Measurements from ENCODE around the gene SLC12A8.
"Not testable (repeated sequence)": the region's sequence is repeated elsewhere in the genome, so short reads cannot be mapped to it uniquely, and the experiment has no call there.

The SLC12A8 gene

DNA sequence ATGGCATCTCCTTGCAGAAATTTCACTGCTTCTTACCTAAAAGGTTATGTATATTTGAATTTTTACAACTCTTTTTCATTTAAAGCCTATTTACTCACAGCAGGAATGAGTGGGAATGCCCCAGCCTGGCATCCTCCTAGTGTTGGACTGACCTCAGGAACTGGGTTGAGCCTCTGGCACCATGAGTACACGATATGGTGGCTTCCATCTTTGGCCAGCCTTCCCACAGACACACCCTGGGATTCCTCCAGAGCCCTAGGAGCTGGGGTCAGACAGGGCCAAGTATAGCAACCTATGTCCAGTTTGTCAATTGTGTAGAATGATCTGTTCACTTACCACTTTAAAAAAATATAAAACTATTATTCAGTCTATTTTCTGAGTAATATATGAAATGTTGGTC is 99.6 kb downstream of the SLC12A8 start:
- no peak for DNase-seq (ENCODE audit: low read depth)

DNA sequence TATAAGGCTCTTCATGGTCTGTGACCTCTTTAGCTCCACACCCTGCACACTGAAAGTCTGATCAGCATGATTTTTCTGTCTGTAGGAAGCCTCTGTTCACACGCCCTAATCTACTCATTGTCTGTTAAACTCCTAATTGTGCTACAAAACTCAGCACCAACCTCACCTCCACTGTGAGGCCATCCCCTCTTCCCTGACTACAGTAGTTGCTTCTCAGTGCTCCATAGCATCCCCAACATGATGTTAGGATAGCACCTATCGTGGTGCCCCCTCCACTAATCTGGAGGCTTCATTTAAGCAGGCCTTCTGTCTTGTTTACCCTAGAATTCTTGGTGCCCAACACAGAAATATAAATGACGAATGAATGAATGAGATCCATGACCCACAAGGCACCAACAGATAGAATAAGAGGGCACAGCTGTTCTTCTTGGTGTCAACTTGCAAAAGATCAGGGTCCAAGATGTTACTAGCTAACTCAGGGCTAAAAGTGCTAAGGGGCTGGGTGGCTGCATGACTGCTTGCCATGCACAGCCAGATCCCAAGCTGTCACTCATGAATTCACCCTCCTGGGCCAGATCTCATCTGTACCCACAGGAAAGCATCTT is 101.6 kb downstream of the SLC12A8 start:
- no peak for DNase-seq (ENCODE audit: low read depth)

DNA sequence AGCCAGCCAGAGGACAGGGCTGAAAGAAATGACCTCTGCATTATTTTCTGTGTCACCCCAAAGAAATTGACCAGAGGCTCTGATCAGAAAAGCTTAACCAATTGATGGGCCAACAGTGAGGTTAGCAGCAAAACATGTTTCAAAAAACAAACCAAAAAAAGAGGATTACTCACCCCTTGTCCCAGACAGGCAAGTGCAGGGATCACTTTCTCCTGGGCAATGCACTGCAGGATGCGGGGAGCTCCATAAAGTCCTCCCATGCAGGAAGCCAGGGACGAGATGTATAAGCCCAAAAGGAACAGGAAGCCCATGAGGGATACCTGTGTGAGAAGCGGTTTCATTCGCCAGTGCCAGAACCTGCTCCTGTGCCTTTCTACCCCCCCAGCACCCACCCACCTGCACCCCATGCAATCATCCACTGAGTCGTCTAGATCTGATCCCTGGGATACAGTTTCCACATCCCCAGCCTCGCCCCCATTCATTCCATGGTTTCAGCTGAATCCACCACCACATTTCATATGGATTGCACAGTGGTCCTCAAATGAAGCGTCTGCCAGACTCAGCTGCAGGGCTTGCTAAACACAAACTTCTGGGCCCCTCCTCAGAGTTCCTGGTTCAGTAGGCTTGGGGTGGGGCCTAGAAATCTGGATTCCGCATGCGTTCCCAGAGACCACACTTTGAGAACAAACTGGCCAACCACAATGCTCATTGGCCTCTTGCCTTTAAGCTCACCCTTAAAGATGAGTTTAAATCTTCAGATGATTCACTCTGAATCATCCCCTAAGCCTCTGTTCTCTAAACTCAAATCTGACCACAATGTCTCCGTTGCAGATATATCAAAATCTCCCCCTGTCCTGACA is 102.3 kb downstream of the SLC12A8 start:
- DNase-seq (ENCODE audit: low read depth) = peak; percentile 96

DNA sequence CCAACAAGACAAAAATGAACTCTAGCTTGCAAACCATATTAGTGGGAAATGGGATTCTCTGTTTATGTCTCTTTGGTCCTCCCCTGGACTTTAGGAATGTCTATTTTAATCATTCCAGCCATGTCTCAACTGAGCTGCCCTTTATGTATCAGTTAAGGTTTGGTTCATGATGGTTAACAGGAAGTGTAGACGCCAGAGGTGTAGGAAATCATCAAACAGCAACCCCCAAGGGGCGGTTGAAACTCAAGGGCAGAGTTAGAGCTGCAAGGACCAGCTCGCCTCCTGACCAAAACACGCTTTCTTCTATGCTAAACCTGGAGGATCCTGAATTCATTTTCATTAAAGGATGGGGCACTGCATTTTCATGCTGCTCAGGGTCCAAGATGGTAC is 103.0 kb downstream of the SLC12A8 start:
- no peak for DNase-seq (ENCODE audit: low read depth)

DNA sequence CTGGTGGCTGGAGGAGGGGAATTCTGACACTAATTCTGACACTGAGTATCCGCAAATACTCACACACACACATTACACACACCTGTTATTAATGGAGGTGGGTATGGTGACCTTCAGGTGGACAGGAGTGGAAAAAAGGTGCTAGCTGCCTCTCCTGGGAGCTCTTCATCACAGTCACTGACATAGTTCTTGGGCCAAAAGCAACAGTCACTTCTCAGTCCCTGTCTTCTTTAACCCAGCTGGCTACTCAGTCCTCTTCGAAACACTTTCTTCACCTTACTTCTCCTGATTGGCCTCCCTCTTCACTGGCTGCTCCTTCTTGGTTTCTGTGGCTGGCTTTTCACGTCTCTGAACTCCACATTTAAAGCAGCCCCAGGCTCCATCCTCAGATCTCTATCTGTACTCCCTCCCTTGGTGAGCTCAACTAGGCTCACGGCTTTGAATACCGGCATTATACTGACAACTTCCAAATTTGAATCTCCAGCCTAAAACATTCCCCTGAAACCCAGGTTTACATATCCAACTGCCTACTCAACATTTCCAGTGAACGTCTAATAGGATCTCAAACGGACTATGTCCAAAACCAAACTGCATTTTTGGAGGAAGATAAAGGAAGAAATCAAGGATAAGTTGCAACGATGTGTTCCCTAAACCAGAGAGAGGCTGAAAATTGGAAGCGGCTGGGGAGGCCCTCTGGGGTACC is 103.6 kb downstream of the SLC12A8 start:
- DNase-seq (ENCODE audit: low read depth) = no peak

DNA sequence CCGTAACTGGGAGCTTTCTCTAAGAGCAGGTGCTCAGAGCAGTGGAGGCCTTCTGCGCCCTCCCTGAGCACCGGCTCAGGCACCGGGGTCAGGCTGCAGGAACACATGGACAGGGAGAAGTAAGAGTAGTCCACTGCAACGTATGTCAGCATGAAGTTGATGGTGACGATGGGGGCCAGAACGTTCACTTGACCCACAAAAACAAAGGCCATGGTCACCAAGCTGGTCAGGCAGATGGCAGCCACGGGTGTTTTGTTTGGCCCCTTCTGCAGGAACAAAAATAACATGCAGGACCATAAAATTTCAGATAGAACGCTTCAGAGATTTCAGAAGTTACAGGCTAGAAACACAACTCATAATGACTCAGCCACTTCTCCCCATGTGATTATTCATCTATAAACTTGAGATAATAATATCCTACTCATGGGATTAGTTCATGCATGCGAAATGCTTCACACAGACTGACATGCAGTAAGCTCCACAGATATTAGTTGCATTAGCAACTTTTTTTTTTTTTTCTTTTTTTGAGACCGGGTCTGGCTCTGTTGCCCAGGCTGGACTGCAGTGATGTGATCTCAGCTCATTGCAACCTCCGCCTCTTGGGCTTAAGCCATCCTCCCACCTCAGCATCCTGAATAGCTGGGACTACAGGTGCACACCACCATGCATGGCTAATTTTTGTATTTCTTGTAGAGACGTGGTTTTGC is 104.5 kb downstream of the SLC12A8 start:
- peak; percentile 56 for DNase-seq (ENCODE audit: low read depth)

DNA sequence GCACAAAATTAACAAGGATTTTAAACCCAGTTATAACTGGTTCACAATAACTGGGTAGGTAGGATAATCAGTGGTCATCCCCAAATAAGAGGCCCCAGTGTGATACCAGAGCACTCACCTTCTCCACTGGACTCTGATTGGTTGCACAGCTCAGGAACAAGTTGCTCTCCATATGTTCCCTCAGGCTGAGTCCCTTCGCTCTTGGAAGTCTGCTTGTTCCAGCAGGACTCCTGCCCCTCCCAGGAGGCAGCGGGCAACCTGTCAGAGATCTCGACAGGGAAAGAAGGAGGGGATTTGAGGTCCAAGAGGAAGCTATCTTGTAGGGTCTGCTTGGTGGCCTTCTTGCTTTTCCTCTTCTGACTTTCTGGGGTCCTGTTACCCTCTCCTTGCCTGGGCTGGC is 105.2 kb downstream of the SLC12A8 start:
- no peak for DNase-seq (ENCODE audit: low read depth)

DNA sequence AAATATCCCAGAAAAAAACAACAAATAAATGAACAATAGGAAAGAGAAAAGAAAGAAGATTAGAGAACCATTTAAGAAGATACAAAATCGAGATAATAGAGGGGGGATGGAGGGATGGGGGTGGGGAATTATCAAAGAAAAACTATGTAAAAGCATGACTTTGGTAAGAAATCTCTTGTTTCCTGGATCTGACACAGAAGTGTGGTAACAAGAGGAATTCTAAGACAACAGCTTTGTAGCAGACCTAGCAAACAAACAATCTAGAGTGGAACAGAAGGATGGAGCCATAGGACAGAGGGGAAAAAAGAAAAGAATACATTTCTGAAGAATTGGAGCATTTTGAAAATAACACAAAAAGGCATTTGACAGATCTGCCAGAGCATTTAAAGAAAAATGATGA is 107.4 kb downstream of the SLC12A8 start:
- DNase-seq (ENCODE audit: low read depth) = no peak

DNA sequence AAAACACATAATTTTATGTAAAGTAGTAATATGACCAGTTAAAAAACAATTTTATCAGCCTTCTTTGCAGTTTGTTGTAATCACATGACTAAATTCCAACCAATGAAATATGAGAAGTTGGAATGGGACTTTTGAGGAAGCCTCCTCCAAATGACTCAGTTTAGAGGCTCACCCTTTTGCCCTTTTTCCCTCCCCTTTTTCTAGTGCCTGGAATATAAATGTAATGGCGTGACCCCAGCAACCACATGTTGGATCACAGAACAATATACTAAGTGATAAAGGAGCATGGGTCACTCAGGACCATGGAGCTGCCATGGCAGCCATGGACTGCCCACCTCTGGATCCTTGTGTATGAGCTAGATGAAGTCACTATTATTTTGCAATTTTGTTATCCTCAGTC is 107.9 kb downstream of the SLC12A8 start:
- no peak for DNase-seq (ENCODE audit: low read depth)

DNA sequence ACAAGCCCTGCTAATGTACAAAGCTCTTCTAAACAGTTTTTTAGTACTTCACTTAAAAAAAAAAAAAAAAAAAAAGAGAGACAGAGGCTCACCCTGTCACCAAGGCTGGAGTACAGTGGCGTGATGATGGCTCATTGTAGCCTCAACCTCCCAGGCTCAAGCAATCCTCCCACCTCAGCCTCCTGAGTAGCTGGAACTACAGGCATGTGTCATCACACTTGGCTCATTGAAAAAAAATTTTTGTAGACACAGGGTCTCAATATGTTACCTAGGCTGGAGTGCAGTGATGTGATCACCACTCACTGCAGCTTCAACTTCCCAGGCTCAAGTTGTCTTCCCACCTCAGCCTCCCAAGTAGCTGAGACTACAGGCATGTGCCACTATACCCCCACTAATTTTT is 109.1 kb downstream of the SLC12A8 start:
- DNase-seq (ENCODE audit: low read depth) = no peak

DNA sequence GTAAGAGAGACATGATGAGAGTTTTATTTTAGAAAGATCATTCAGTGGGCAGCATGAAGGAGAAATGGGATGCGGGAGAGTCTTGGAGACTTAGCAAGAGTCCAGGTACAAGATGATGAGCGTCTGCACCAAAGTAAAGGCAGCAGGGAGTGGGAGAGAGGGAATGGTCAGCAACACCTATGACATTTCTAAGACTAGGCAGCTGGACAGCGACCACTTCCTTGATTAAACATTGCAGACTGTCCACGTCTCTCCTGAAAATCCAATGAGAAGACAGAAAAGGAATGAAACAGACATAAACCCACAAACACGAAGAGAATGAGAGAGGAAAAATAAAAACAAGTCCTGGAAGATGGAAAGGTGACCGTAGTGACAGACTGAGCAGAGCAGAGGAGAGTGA is 110.1 kb downstream of the SLC12A8 start:
- DNase-seq (ENCODE audit: low read depth) = no peak

DNA sequence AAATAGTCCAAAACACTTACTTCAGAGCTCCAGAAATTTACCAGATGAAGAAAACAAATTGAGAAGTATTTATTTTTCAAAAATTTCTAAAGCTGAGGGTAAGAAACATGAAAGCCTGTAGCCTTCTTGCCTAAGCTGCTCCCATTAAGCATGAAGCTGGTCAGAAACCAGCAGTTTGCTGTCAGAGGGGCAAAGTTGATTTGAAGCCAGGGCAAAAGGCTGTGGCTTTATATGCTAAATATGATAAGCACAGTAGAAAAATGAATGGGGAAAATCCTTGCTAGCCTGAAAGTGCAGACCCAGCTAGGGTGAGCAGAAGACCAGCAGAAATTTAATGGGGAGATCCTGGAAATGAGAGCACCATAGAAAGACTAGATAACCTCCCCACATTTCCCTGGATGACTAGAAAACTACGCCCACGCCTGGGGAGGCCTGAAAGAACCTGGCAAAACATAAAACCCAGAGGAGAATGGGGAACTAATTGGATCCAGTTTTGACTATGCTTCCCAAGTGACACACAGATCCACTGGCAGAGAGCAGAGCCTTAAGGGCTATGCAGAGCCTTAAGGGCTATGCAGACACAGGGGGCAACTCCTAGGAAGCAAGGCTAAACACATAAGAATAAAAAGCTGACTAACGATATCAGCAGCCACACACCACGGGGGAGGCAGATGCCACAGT is 113.8 kb downstream of the SLC12A8 start:
- no peak for DNase-seq (ENCODE audit: low read depth)

DNA sequence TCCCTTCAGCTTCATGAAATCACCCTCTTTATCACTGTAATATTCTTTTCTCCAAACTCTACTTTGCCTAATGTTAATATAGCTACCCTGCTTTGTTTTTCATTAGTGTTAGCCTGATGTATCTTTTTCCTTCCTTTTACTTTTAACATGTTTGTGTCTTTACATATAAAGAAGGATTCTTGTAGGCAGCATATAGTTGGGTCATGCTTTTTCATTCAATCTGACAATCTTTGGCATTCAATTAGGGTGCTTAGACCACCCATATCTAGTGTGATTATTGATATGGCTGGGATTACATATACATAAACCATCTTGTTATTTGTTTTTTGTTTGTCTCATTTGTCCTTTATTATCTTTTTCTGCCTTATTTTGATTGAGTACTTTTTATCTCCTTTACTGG is 121.9 kb downstream of the SLC12A8 start:
- DNase-seq (ENCODE audit: low read depth) = no peak

DNA sequence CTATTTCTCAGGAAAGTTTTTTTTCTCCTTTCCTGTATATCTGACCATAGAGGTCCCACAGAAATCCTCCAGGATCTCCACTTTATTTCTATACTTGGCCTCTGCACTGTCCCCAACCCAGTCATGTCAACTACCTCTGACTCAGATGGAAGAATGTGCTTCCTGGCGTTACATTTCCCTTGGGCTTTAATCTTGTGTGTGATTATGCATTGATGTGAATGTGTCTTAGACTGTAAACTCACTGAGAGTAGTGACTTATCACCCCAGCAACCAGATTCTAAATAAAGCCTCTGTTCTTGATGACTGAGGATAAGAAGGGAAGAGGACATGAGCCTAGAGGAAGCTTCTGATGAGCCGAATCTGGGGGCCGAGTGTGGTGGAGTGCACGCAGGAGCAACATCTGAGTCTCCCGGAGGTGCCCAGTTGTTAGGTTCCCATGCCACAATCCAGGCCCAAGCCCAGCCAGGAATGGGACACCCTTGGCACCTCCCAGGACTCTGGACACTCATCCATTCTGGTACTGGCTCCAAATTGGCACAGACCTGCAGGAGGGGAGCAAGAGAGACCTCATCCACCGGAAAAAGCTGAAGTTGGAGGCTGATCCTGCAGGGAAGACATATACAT is 124.7 kb downstream of the SLC12A8 start:
- DNase-seq (ENCODE audit: low read depth) = peak; percentile 90

DNA sequence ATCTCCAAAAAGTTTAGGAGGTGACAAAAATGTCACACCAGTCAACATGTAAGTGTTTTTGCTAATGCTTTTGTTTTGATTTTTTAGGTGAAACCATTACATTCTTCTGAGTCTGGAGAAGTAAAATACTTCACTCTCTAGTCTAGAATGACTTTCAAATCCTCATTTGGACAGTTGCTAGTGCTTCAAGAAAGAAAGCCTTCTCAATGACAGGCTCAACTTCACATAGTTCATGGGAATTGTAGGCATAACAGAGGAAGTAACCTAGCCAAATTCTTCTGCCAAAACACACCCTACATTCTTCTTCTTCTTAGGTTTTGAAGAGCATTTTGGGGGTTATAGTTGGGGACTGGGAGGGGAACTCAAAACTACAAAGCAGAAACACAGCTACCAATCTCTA is 127.4 kb downstream of the SLC12A8 start:
- no peak for DNase-seq (ENCODE audit: low read depth)

DNA sequence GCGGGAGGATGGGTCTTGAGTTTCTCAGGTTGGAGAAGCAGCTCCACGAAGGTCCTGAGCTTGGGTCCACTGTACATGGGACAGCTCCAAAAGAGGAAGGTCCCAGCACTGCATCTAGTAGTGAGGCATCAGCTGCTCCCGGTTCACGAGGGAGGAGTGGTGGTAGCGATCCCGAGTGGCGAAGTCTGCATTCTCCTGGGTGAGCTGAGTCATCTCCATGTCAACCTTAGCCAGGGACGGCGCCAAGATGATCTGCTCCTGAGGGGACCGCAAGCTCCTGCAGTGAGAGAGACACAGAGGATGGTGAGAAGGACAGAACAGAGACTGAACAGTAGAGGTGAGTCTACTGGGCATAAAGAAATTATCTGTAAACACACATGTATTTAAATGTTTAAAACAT is 128.8 kb downstream of the SLC12A8 start:
- no peak for DNase-seq (ENCODE audit: low read depth)

DNA sequence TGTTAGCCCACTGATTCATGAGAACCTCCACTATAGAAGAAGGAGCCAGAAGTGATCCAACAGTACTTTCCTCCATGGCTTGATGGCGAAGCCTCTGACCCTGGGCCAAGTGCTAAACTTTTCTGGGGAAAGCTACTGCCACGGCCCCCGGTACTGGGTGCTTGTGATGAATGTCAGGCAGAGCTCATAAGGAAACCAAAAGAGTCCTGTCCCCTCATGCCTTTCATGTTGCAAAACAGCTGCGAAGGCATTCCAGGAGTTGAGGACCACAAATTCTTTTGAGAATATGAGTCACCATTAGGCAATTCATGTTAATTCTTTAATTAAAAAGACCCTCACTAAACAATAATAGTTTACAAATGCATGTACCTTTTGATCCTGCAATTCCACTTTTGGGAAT is 130.2 kb downstream of the SLC12A8 start:
- DNase-seq (ENCODE audit: low read depth) = not testable (repeated sequence)

DNA sequence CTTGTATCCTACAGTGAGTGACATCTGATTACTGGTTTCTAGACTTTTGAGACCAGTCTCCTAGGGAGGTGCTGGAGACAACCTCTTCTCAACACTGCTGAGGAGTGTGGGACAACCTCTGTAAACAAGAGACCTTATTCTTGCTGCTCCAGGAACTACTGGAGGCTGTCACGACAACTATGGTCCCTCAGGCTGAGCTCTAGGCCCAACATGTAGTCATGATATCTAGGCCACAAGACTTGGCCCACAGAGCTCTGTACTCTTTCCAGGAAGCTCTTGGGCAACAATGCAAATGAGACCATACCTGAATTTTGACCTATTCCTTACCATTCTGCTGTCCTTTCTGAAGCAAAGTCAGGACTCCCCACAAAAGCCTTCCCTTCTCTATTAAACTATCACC is 132.5 kb downstream of the SLC12A8 start:
- no peak for DNase-seq (ENCODE audit: low read depth)

DNA sequence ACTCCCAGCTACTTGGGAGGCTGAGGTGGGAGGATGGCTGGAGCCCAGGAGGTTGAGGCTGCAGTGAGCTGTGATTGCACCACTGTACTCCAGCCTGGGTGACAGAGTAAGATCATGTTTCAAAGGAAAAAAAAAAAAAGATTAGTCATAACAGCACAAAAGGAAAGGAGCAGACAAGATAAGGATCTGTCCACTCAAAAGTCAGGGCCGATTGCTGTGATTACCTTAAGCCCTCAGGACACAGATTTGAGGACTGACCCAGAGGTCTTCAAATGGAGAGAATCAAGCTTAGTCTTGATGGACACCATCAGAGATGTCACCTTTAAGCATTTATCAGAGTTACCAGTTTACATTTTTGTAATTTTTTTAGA is 132.9 kb downstream of the SLC12A8 start:
- no peak for DNase-seq (ENCODE audit: low read depth)

DNA sequence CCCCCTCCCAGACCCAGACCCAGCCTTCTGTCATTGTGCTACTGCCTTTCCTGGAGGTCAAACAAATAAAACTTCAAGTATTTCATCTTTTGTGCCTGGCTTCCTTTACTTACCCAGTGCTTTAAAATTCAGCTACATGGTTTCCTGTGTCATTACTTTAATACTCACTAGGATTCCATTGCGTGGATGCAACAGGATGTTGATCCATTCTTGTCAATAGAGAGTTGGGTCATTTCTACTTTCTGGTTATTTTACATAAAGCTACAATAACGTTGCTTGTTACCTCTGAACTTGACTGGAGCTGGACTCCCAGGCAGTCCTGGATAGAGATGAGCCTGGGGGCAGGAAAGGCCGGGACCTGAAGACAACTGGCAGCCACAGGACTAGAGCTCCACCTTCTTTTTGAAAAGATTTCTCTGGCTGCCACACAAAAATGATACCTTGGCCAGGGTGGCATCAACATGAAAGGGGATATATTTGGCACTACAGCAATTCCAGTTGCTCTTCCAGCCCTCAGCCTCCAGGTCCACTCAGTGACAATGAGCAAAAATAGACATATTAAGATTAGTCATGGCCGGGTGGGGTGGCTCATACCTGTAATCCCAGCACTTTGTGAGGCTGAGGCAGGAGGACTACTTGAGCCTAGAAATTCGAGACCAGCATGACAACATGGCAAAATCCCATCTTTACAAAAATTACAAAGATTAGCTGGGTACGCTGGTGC is 133.4 kb downstream of the SLC12A8 start:
- no peak for DNase-seq (ENCODE audit: low read depth)

DNA sequence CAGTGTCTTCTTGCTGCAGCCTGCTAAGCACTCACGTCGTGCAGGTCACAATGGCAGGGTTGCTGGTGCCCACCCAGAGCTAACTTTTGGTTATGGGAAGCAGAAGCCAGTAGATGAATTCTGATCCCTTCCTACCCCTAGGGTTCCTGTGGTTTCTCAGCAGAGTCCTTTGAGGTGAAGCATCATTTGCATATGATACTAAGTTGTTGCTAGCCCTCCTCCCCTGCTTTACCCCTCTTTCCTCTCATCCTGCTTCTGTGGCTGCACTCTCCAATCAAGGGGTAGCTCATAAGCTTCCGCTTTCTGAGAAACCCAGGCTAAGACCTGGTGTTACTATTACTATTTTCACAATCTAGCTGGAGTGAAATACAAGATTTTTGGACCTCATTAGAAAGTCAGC is 134.7 kb downstream of the SLC12A8 start:
- no peak for DNase-seq (ENCODE audit: low read depth)
